GM18858 (cell line): ENCODE data around the gene GRB7.

ENCODE experiments used
- ATAC-seq: cut with Tn5 transposase; IDR thresholded peaks from one replicate; pipeline ENCODE4 v1.9.1; 2021; ENCODE audit not compliant: unreplicated experiment

The GRB7 gene

GRCh38 chr17:39769974-39770587, 32.3 kb downstream of the GRB7 start:
- peak; percentile 45 for ATAC-seq

GRCh38 chr17:39772415-39772814, 34.7 kb downstream of the GRB7 start:
- ATAC-seq: no peak

GRCh38 chr17:39772987-39773934, 35.5 kb downstream of the GRB7 start:
- no peak for ATAC-seq

- no peak for ATAC-seq
These were observed 36.3 kb downstream of the GRB7 start for GRCh38 chr17:39774047-39774446.

- no peak for ATAC-seq
These were observed 37.3 kb downstream of the GRB7 start for GRCh38 chr17:39775031-39775430.

- ATAC-seq: no peak
These were observed 38.5 kb downstream of the GRB7 start for GRCh38 chr17:39776252-39776651.

GRCh38 chr17:39777534-39778365, 40.0 kb downstream of the GRB7 start:
- peak; percentile 50 for ATAC-seq

GRCh38 chr17:39781031-39781860, 43.5 kb downstream of the GRB7 start:
- ATAC-seq: no peak

GRCh38 chr17:39781861-39782213, 44.1 kb downstream of the GRB7 start:
- ATAC-seq: no peak

GRCh38 chr17:39782481-39782880, 44.7 kb downstream of the GRB7 start:
- no peak for ATAC-seq

- ATAC-seq: no peak
These were observed 45.2 kb downstream of the GRB7 start for GRCh38 chr17:39782980-39783379.

- no peak for ATAC-seq
These were observed 49.3 kb downstream of the GRB7 start for GRCh38 chr17:39787041-39787440.

GRCh38 chr17:39787743-39788484, 50.2 kb downstream of the GRB7 start:
- ATAC-seq: no peak

- no peak for ATAC-seq
These were observed 53.6 kb downstream of the GRB7 start for GRCh38 chr17:39791111-39791992.

GRCh38 chr17:39792526-39793221, 54.9 kb downstream of the GRB7 start:
- ATAC-seq: no peak

GRCh38 chr17:39793301-39793872, 55.6 kb downstream of the GRB7 start:
- ATAC-seq: no peak

GRCh38 chr17:39794249-39794970, 56.7 kb downstream of the GRB7 start:
- peak; percentile 66 for ATAC-seq
